Head of caudate nucleus (tissue), 42 donors: ENCODE measurements around the gene BTD.

Experiments
- DNase-seq, 42 donors: peaks; one replicate each; pipeline versions ENCODE4 v3.0.0 to v3.0.0-alpha.2; 2020 to 2021; ENCODE audit warnings: mixed read lengths in 7 of 42
- intact Hi-C: fragments of 100-400 bp; cut with DNase I; formaldehyde crosslinking; loops from one replicate; pipeline ENCODE4 v1.15.0; 2022

BTD gene

DNA sequence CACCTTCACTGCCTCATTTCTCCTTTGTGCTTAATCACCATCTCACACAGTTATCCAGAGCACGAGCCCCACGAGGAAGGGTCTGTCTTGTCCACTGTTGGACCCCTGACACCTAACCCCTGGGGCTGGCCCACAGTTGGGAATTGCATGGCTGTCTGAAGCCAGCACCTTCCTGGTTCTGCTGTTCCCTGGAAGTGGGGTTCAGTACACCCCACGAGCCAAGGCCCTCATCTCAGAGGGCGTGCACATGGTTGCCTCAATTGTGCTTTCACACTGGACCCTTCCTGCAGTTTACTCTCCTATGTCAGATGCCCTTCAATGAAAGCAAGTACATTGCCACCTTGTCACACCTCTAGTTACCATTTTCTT is 30.7 kb downstream of the BTD start:
- no peak for DNase-seq
- intact Hi-C loops: loop anchor here (5.0 kb wide), 2 partner anchors 165 to 180 kb away; partner anchors contain the start of gene ANKRD28

DNA sequence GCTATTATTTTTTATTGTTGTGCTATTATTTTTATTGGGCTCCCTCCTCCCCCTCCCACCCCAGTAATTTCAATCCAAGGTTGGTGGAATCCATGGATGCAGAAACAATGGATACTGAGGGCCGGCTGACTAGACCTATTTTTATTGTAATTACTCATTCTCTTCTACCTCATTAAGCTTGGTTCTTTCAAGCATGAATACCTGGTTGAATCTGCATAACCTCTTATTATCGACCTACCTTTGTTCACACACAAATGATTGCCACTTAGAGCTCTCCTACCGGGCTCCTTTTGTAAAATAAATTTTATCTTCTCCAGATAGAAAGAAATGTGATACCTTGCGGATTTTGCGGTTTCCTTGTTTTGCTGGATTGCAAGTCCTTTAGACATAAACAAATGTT is 31.6 kb downstream of the BTD start:
- intact Hi-C loops: loop anchor here (5.0 kb wide), 2 partner anchors 164 to 179 kb away; partner anchors contain the start of gene ANKRD28
- no peak for DNase-seq

DNA sequence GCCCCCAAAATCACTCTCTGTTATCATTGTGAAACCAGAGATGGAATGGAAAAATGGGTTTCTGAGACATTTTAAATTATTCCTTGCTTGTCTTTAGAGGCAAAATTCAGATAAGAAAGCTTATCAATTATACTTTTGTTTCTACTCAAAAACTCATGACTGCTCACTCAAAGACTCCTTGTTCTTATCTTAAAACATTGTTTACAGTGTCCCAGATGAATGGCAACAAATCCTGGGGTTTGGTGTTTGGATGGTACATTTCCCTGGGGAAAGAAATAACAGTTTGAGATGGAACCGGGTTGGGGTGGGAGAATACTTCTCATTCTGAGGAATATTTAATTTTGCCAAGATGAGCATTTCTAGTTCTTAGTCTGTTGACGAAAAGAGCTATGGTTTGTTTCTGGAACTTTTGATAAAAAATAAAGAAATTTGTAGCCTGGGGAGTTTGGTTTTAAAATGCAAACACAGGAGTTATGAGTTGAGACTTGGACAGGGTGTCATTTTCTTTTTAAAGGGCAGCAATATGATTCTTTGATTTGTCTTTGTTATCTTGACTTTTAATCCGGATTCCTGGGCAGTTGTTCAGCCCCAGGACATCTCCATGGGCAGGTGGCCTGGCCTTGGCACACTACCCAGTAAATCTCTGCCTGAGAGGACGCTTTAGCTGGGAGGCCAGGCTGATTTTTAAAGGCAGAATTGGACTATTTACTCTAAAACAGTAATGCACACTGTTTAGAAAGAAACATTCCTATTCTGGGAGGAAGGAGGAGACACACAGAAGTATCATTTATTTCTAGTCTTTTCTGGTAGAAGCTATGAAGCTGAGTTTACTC is 32.4 kb downstream of the BTD start:
- DNase-seq: peak in 12 of 42 donors; percentile 25 to 64 (median 34)
- intact Hi-C loops: loop anchor here (5.0 kb wide), 2 partner anchors 163 to 178 kb away; partner anchors contain the start of gene ANKRD28

DNA sequence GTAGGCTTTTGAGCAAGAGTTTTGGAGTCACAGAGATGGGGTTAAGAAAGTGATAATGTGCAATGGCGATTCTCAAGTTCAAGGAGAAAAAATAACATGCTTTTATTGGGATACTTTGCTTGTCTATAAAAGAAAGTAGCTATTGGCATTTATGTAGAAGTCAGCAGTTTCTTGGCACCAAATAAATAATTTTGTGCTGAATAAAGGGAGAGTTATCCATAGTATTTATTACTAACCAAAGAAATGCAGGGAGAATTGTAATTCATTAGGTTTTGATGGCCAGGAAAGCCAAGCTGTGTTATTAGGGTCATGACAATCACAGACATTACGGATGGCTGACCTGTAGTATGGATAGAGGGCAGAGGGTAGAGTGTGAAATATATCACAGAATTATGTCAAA is 33.1 kb downstream of the BTD start:
- DNase-seq: no peak
- intact Hi-C loops: loop anchor here (5.0 kb wide), 2 partner anchors 163 to 178 kb away; partner anchors contain the start of gene ANKRD28

DNA sequence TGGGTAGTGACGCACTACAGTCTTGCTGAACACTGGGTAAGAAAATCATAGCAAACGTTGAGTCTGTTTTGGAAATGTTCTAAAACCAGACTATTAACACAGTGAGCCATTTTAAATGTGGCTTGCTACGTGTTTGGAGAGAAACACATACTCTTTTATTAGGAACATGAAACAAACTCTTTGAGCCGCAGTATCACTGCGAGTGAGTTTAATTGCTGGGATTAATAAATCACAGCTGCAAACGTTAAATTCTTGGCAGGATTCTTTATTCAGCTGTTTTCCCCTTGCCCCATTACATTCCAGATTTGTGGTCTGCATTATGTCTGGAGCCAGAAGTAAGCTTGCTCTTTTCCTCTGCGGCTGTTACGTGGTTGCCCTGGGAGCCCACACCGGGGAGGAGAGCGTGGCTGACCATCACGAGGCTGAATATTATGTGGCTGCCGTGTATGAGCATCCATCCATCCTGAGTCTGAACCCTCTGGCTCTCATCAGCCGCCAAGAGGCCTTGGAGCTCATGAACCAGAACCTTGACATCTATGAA is 33.6 kb downstream of the BTD start:
- intact Hi-C loops: no loop called here
- peak in 23 of 42 donors; percentile 11 to 71 (median 37) for DNase-seq

DNA sequence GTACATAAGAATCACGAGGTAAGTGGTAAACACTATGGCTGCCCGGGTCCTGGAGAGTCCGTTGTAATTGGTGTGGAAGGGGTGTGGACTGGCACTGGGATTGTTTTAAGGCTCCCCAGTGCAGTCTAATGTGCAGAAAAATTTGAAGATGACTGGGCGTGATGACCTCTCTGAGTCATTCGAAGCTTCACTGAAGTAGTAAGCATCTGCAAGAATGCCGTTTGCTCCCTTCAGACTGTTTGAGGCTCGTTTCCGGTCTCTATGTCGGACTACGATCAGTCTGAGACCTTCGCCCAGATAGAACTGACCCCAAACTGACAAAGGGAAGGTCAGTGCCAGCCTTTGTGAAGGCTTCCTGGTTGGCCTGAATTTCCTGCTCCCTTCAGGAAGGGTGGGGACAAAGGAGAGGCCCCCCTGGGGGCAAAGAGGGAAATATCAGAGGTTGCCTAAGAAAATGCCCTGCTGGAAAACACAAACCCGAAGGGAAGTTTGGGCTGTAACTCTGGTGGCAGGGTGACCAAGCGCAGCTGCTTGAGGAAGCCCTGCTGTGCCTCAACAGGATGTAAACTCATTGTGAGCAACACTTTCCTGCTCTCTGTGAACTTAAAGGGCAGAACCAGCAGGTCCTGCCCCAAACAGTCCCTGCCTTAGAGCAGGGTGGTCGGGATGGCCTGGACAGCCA is 34.6 kb downstream of the BTD start:
- intact Hi-C loops: no loop called here
- no peak for DNase-seq

DNA sequence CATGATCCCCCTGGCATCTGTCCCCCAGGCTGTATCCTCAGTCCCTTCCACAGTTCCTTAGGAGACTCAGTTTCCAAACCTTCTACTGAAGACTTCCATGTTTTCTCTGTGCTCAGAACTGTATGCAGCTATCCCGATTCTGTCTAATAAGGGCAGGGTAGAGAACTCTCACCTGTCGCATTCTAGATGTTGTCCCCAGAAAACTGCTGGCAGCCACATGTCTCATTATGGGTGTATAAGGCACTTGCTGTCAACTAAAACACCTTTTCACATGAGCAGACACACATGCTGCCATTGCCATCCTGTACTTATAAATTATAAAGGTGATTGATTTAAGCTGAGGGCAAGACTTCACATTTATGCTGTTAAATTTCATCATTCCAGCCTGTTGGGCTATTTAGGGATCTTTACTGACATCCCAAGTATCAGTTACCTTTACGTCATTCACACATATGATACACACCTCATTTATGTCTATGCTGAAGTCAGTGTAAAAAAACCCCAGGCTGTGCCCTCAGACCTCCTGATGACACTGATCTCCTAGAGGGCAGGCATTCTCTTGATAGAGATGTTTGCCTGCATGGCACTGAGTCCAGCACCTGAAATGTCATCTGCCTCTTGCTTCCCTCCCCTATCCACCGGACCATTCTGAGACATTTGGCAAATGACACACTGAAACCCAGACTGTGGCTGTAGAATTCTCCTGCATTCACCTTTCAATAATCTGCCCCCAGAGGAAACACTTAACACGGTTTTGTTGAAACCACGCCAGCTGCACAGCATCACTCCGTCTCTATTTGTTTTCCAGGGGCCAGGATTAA is 35.8 kb downstream of the BTD start:
- DNase-seq: no peak
- intact Hi-C loops: no loop called here

DNA sequence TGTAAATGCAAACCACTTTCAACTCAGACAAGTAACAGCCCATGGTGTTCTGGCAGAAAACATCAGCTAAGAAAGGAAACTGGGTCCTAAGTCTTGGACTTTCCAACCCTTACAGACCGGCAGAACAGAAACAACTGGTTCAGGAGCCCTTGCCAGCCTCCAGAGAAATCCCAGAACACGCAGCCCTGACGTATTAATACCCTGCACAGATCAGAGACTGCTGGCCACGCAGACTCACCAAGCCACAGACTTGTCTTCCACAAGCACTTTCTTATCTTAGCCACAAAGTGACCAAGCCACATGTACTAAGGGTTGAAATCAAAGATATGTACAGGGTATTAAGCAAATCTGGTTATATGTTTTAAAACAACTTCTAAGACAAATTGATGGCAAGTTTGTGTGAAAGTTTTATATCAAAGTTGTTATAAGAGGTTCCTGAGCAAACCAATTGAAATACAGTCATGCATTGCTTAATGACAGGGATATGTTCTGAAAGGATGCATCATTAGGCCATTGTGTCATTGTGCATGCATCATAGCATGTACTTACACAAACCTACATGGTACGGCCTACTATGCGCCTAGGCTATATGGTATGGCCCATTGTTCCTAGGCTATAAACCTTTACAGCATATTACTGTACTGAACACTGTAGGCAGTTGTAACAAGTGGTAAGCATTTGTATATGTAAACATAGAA is 36.8 kb downstream of the BTD start:
- intact Hi-C loops: no loop called here
- no peak for DNase-seq

DNA sequence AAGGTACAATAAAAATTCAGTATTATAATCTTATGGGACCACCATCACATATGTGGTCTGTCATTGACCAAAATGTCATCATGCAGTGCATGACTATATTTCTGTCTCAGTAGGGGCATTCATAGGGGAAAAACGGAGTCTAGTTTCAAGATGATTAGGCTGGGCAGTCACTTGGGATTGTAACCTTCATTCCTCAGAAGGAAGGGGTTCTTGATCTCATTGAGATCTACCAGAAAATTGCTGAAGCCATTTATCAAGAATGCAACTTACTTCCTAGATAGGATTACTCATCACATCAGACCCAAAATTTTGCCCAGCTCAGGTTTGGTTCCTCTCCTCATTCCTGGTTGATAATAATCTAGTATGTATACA is 37.3 kb downstream of the BTD start:
- no peak for DNase-seq
- intact Hi-C loops: no loop called here

DNA sequence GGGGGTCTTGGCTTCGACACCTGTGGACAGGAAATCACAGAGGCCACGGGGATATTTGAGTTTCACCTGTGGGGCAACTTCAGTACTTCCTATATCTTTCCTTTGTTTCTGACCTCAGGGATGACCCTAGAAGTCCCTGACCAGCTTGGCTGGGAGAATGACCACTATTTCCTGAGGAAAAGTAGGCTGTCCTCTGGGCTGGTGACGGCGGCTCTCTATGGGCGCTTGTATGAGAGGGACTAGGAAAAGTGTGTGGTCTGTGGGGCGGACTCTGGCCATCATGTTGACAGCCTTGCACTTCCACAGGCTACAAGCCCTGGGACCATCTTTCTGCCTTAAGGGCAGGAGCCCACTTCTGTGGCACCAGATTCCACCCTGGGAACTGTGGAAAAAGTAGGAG is 43.7 kb downstream of the BTD start:
- intact Hi-C loops: no loop called here
- DNase-seq: no peak

DNA sequence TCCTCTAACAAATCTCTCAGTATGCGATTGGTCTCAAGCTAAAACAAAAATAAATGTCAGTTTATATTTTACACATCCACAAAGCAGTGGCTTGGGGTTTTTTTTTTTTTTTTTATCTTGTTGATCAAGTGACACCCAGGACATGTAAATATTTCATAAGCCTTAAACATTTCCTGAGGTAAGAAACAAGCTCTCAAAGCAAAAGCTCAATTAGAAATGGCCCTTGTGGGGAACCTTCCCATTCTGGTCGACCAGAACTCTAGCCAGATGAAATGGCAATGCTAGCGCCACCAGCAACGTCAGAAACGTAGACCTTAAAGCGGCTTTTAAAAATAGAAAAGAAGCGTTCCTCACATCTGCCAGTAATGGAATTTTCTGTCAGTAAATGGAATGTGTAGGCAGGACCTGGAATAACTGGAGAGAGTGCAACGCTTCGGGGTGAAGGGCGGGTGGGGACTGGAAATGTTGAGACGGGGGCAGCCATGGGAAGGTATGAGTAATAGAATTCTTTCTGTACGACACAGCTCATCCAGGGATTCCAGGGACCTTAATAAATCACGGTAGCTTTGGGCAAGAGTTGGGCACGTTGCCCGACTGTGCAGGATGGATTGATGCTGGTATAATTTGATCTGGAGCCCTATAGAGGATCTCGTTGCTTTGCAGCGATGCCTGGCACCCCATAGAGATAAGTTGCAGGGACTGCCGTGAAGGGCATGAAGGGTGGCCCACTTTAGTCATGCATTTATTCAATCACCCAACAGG is 44.4 kb downstream of the BTD start:
- peak in 37 of 42 donors; percentile 31 to 90 (median 63) for DNase-seq
- intact Hi-C loops: no loop called here

DNA sequence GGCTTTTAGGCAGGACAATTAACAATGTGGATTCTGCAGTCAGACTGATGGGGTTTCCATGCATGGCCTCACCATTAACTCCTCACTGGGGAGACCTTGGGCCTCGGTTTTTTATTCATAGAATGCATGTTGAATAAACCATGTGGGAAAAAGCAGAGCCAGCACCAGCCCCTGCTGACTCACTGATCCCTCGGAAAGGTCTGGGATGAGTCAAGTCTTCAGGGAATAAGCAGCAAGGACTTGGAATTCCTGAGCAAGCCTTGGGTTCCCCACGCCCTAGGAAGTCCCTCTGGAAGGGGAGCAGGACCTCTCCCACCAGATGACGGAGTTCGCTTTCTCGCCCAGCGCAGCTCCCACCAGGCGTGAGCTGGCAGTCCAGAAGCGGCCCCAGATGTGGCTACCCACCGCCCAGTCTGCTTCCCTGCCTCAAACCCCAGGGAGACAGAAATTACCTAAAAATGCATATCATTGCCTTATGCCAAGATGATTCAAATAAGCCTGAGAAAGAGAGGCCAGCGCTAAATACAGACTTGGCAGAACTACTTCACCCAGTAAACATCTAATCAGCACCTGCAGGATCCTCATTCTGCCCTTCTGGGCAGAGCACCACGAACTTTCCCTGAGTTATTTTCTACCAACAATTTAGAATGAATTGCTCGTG is 45.4 kb downstream of the BTD start:
- peak in 9 of 42 donors; percentile 21 to 72 (median 34) for DNase-seq

DNA sequence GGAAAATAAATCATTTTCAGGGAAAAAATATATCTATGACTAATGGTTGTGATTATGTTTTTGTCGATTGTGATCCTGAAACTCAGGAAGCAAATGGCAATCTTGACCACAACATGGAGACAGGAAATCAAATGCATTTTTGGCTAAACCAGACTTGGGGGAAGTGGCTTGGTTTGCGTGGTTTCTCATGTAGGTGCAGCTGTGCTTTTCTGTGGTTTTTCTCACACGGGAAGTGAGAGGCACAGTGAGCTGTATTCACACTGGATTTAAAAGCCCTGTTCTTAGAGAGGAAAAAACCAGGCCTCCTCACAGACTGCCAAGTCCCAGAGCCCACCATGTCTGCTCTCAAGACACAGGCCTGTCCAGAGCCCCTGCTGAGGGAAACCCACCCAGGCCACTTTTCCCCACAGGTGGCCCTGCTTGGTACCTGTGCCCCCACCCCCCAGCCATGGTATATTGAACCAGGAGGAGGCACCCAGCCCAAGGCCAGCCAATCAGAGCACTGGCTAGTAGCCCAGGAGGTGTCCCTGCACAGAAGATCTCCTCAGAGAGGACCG is 46.1 kb downstream of the BTD start:
- intact Hi-C loops: no loop called here
- no peak for DNase-seq

More for the DNA sequence above, 45.4 kb downstream of the BTD start:
- intact Hi-C loops: no loop called here

DNA sequence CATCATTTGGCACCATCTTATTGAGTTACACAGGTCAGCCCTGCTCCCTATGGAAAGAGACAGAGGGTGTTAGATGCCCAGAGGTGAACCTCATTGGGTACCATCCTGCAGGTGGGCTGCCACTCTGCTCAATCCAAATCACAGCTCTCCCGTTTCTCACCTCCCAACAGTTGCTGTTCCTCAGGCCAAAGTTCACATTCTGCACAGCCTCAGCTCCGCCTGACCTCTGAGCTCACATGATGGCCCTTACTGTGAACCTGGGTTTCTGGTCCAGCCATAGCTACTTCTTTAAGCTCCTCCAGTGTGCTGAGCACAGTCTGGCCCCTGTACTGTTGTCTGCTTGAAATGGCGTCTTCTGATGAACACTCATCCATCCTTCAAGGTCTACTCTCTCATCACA is 47.8 kb downstream of the BTD start:
- DNase-seq: no peak
- intact Hi-C loops: no loop called here

DNA sequence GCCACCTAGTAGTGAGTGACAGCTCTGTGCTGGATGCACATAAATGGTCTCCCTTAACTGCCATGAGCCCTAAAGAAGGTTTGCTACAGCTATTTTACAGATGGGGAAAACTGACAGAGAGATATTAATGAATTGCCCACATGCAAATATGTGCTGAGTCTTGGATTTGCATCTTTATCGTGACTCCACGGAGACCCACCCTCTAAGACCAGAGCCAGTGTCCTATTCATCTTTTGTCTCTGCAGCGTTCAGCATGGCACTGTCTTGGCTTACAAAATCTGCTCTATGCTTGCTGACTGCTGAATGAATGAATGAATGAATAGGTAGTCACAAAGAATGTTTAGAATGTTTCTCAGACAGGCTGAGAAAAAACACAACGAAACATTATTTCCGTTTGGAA is 48.3 kb downstream of the BTD start:
- DNase-seq: no peak
- intact Hi-C loops: no loop called here

DNA sequence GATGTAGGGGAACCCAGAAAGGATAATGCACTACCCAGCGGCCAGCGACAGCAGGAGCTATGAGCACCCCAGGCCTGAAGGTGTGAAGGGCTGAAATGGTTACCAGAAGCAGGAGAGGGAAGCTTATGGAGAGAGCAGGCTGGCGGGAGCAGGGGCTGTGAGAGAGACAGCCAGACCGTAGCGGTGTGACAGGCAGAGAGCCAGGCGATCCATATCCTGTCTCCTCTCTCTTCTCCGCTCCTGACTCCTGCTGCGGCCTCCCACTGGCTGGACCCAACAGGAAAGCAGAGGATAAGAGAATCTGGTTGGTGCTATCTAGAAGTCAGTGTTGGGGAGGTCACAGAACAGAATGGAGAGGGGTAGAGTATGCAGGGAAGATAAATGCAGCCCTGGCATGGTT is 49.9 kb downstream of the BTD start:
- no peak for DNase-seq
- intact Hi-C loops: no loop called here

DNA sequence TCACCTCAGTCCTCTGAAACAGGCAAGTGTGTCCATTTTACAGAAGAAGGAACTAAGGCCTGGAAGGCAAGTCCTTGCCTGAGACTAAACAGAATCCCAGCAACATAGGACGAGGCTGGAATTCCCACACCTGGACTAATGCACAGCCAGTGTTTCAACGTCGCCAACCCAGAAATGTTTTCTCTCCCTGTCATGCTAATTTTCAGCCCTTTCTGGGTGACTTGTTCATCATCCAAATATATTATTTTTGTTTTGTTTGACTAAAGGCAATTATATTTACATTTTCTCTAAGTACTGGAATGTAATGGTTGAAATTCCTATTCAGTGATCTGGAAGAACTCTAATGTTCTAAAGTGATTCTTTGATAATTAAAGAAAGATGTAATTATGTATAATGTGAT is 51.8 kb downstream of the BTD start:
- intact Hi-C loops: no loop called here
- DNase-seq: no peak
